H1 (cell line): ENCODE measurements around the gene C2orf42. TPM values are rescaled to one million over a fixed set of nuclear protein-coding genes. Genes with fewer than 3 reads are reported as not detected.

Experiments used
- CTCF ChIA-PET: fragments of 300-600 bp; sonication (Branson Sonifier 250); formaldehyde crosslinking; loops from one replicate; lab custom pipeline; 2021; ENCODE audit not compliant: partially characterized antibody; lab: Charles Lee
- POLR2A ChIA-PET: fragments of 300-600 bp; sonication (Branson Sonifier 250); formaldehyde crosslinking; loops from one replicate; lab custom pipeline; 2021; ENCODE audit warnings: inconsistent platforms; ENCODE audit not compliant: partially characterized antibody; lab: Charles Lee
- DNase-seq, 2 experiments: peaks; one replicate each; pipeline versions ENCODE4 v3.0.0 to v3.0.0-alpha.2; 2010 to 2022; ENCODE audit warnings: low spot score in 2 of 2, low read depth in 1 of 2, mixed read lengths in 1 of 2
- FAIRE-seq: peaks from 2 replicates; lab custom pipeline; 2011; peaks lifted over from hg19 to GRCh38; lab: Jason Lieb, UNC
- H2AFZ ChIP-seq: 2 replicates; pipeline ENCODE4 v1.8.1; 2012; ENCODE audit warnings: low read length, inconsistent platforms
- H2AK5ac ChIP-seq: 2 replicates; pipeline ENCODE4 v1.6.1; 2013; ENCODE audit warnings: low read depth, low read length
- H2BK120ac ChIP-seq: replicated peaks from 2 replicates; pipeline ENCODE3; 2013; ENCODE audit warnings: low read depth, low read length, inconsistent platforms
- H2BK12ac ChIP-seq: 2 replicates; pipeline ENCODE4 v1.6.1; 2013; ENCODE audit warnings: low read depth, low read length
- H2BK15ac ChIP-seq: 2 replicates; pipeline ENCODE4 v1.6.1; 2013; ENCODE audit warnings: low read length
- H2BK20ac ChIP-seq: 2 replicates; pipeline ENCODE4 v1.6.1; 2013; ENCODE audit warnings: low read length
- H2BK5ac ChIP-seq: 2 replicates; pipeline ENCODE4 v1.6.1; 2013; ENCODE audit warnings: low read depth, low read length
- H3K14ac ChIP-seq: 2 replicates; pipeline ENCODE4 v1.6.1; 2013; ENCODE audit warnings: inconsistent platforms; ENCODE audit not compliant: insufficient read length
- H3K18ac ChIP-seq: 2 replicates; pipeline ENCODE4 v1.6.1; 2013; ENCODE audit warnings: low read length; ENCODE audit errors: extremely low read depth
- H3K23ac ChIP-seq: 2 replicates; pipeline ENCODE4 v1.6.1; 2013; ENCODE audit warnings: inconsistent platforms; ENCODE audit not compliant: insufficient read length
- H3K23me2 ChIP-seq: 2 replicates; pipeline ENCODE4 v1.6.1; 2013; ENCODE audit warnings: low read depth, low read length
- H3K27ac ChIP-seq: 2 replicates; pipeline ENCODE4 v1.6.1; 2011; ENCODE audit warnings: low read depth, low read length, inconsistent platforms
- H3K27me3 ChIP-seq, 4 experiments: replicated peaks in 1 of 4; 1 replicate in 1 of 4; 2 replicates in 3 of 4; pipeline versions ENCODE4 v1.6.1 to v1.8.1; 2011 to 2013; ENCODE audit warnings: low read length in 3 of 4, mild to moderate bottlenecking in 3 of 4, inconsistent platforms in 2 of 4, mixed read lengths in 2 of 4, moderate library complexity in 1 of 4; ENCODE audit not compliant: control insufficient read depth in 3 of 4, insufficient read depth in 3 of 4; ENCODE audit errors: extremely low read depth in 1 of 4
- H3K36me3 ChIP-seq, 4 experiments: 2 replicates each; pipeline versions ENCODE4 v1.6.1 to v1.8.1; 2011 to 2013; ENCODE audit warnings: mild to moderate bottlenecking in 4 of 4, low read length in 3 of 4, moderate library complexity in 2 of 4, control low read depth in 1 of 4, inconsistent platforms in 1 of 4; ENCODE audit not compliant: insufficient read depth in 4 of 4, control insufficient read depth in 2 of 4
- H3K4ac ChIP-seq: replicated peaks from 2 replicates; pipeline ENCODE3; 2013; ENCODE audit warnings: low read length, low read depth, mixed read lengths, inconsistent platforms; ENCODE audit not compliant: insufficient read length
- H3K4me1 ChIP-seq, 4 experiments: replicated peaks in 1 of 4; 1 replicate in 1 of 4; 2 replicates in 3 of 4; pipeline versions ENCODE4 v1.6.1 to v1.8.1; 2011 to 2013; ENCODE audit warnings: low read length in 3 of 4, inconsistent platforms in 2 of 4, mixed read lengths in 1 of 4; ENCODE audit not compliant: insufficient read depth in 4 of 4, control insufficient read depth in 3 of 4
- H3K4me2 ChIP-seq, 2 experiments: 2 replicates each; pipeline versions ENCODE4 v1.6.1 to v1.8.1; 2011 to 2013; ENCODE audit warnings: low read depth in 2 of 2, low read length in 2 of 2, control low read depth in 1 of 2, inconsistent platforms in 1 of 2, mild to moderate bottlenecking in 1 of 2; ENCODE audit not compliant: insufficient read depth in 1 of 2
- H3K4me3 ChIP-seq, 4 experiments: fragments of 200-600, 300-600 bp in 1 of 4; sonication (generic), shearing (Covaris generic), sonication (Bioruptor Twin) in 1 of 4; 2 replicates each; pipeline versions ENCODE4 v1.5.1 to v1.8.1; 2011 to 2016; ENCODE audit warnings: low read length in 4 of 4, low read depth in 3 of 4, control low read depth in 2 of 4, inconsistent platforms in 2 of 4, mild to moderate bottlenecking in 2 of 4, mixed read lengths in 1 of 4, moderate library complexity in 1 of 4; ENCODE audit not compliant: insufficient read depth in 2 of 4; ENCODE audit errors: extremely low read depth in 1 of 4
- H3K56ac ChIP-seq: replicated peaks from 2 replicates; pipeline ENCODE3; 2013; ENCODE audit warnings: low read depth, mild to moderate bottlenecking, mixed read lengths, low read length, inconsistent platforms; ENCODE audit not compliant: insufficient read length
- H3K79me1 ChIP-seq: 2 replicates; pipeline ENCODE4 v1.6.1; 2013; ENCODE audit warnings: low read depth, low read length, control low read depth
- H3K79me2 ChIP-seq, 2 experiments: 2 replicates each; pipeline versions ENCODE4 v1.6.1 to v1.8.1; 2012 to 2013; ENCODE audit warnings: low read length in 2 of 2, mild to moderate bottlenecking in 2 of 2, inconsistent platforms in 1 of 2; ENCODE audit not compliant: insufficient read depth in 2 of 2, control insufficient read depth in 1 of 2
- H3K9ac ChIP-seq, 4 experiments: replicated peaks in 1 of 4; 1 replicate in 1 of 4; 2 replicates in 3 of 4; pipeline versions ENCODE4 v1.6.1 to v1.8.1; 2011 to 2013; ENCODE audit warnings: low read depth in 3 of 4, low read length in 3 of 4, control low read depth in 2 of 4, mild to moderate bottlenecking in 2 of 4, moderate library complexity in 2 of 4, inconsistent platforms in 1 of 4; ENCODE audit errors: extremely low read depth in 1 of 4
- H3K9me3 ChIP-seq, 2 experiments: 2 replicates each; pipeline versions ENCODE4 v1.6.1 to v1.8.1; 2012 to 2013; ENCODE audit warnings: mild to moderate bottlenecking in 2 of 2, moderate library complexity in 2 of 2, control low read depth in 1 of 2, inconsistent platforms in 1 of 2, low read depth in 1 of 2, low read length in 1 of 2, mixed read lengths in 1 of 2; ENCODE audit not compliant: insufficient read depth in 2 of 2
- H4K20me1 ChIP-seq, 2 experiments: replicated peaks in 1 of 2; 2 replicates each; pipeline versions ENCODE3 to v1.8.1; 2011 to 2013; ENCODE audit warnings: inconsistent platforms in 2 of 2, low read length in 2 of 2, mild to moderate bottlenecking in 1 of 2; ENCODE audit not compliant: insufficient read depth in 2 of 2, control insufficient read depth in 1 of 2
- H4K5ac ChIP-seq: 2 replicates; pipeline ENCODE4 v1.6.1; 2013; ENCODE audit warnings: low read length, low read depth, mixed read lengths, inconsistent platforms; ENCODE audit not compliant: insufficient read length
- H4K8ac ChIP-seq: 2 replicates; pipeline ENCODE4 v1.8.0; 2013; ENCODE audit warnings: mild to moderate bottlenecking, moderate library complexity, low read length, inconsistent platforms; ENCODE audit not compliant: insufficient read depth; ENCODE audit errors: extremely low read depth
- H4K91ac ChIP-seq: replicated peaks from 2 replicates; pipeline ENCODE3; 2013; ENCODE audit warnings: low read length, mixed read lengths, inconsistent platforms; ENCODE audit not compliant: insufficient read length
- ASH2L ChIP-seq: fragments of 200-600, 300-600 bp; sonication (generic); IDR thresholded peaks from one replicate; pipeline ENCODE4 v1.7.1; 2017; ENCODE audit warnings: low read length
- BACH1 ChIP-seq: IDR thresholded peaks from 2 replicates; pipeline ENCODE4 v1.6.1; 2012; ENCODE audit warnings: low read length, improper control_type of control experiment
- BRCA1 ChIP-seq: IDR thresholded peaks from 2 replicates; pipeline ENCODE4 v1.6.1; 2012; ENCODE audit warnings: low read depth, low read length, improper control_type of control experiment
- HDAC2 ChIP-seq, 2 experiments: fragments of 300-600 bp in 1 of 2; sonication (generic) in 1 of 2; IDR thresholded peaks; 2 replicates each; pipeline ENCODE4 v1.6.1; 2011 to 2012; ENCODE audit warnings: low read depth in 2 of 2, low read length in 2 of 2, mild to moderate bottlenecking in 2 of 2, moderate library complexity in 2 of 2, borderline replicate concordance in 1 of 2, inconsistent platforms in 1 of 2
- KDM1A ChIP-seq: fragments of 200-600, 300-600 bp; sonication (generic); IDR thresholded peaks from 2 replicates; pipeline ENCODE4 v1.7.1; 2016; ENCODE audit warnings: mild to moderate bottlenecking, low read length, borderline replicate concordance
- KDM4A ChIP-seq: IDR thresholded peaks from one replicate; pipeline ENCODE4 v1.7.1; 2012; ENCODE audit warnings: low read depth, mild to moderate bottlenecking, moderate library complexity, low read length, inconsistent platforms; ENCODE audit not compliant: severe bottlenecking
- MAFK ChIP-seq: IDR thresholded peaks from 2 replicates; pipeline ENCODE4 v1.6.1; 2012; ENCODE audit warnings: low read depth, mild to moderate bottlenecking, improper control_type of control experiment, low read length
- NRF1 ChIP-seq: IDR thresholded peaks from 2 replicates; pipeline ENCODE4 v1.6.1; 2011; ENCODE audit warnings: mild to moderate bottlenecking, low read depth, low read length, improper control_type of control experiment
- RBBP5 ChIP-seq: IDR thresholded peaks from 2 replicates; pipeline ENCODE4 v1.7.1; 2012; ENCODE audit warnings: low read depth, mild to moderate bottlenecking, inconsistent platforms, low read length, moderate library complexity, borderline replicate concordance
- SP2 ChIP-seq: IDR thresholded peaks from 2 replicates; pipeline ENCODE4 v1.6.1; 2012; ENCODE audit warnings: mild to moderate bottlenecking, low read length, inconsistent platforms
- TEAD4 ChIP-seq: IDR thresholded peaks from 2 replicates; pipeline ENCODE4 v1.6.1; 2012; ENCODE audit warnings: low read depth, low read length, inconsistent platforms, mixed read lengths
- WGBS, 2 experiments: shearing (Covaris generic) in 1 of 2; methylation state at CpG; one replicate each; pipeline versions ENCODE4 v1.1.6 to v1.1.7; 2013 to 2015; ENCODE audit warnings: low lambda C conversion rate in 2 of 2, mixed read lengths in 2 of 2, inconsistent platforms in 1 of 2, low coverage in 1 of 2, missing lambda C conversion rate in 1 of 2; ENCODE audit not compliant: insufficient replicate concordance in 2 of 2, insufficient coverage in 1 of 2, insufficient read length in 1 of 2; ENCODE audit errors: extremely low coverage in 1 of 2, missing lambda C conversion rate in 1 of 2; 5-methylcytosine and 5-hydroxymethylcytosine counted together
- polyA plus RNA-seq, 7 experiments: library from polyadenylated mRNA; depleted of rRNA in 3 of 7; stranded (reverse) in 5 of 7; unstranded in 2 of 7; fragments of >200 nt in 5 of 7; fragments of 200-250 nt in 2 of 7; gene quantifications; 1 replicate in 5 of 7; 2 replicates in 1 of 7; 4 replicates in 1 of 7; pipeline versions ENCODE4 v1.2.1 to v1.2.3, GENCODE V29; 2011 to 2013; ENCODE audit warnings: missing spikeins in 2 of 7, mixed read lengths in 2 of 7
- total RNA-seq: library from RNA; stranded (reverse); fragmentation: NEBNext Ultra II Directional; extraction: Animal tissue kit (Norgen Biotek cat#: 25700); gene quantifications from 2 replicates; pipeline ENCODE4 v1.2.1, GENCODE V29; 2021

Gene C2orf42
- total and polyA plus RNA-seq, 2 of the 8 experiments (the other 6 are each of a cell fraction or from before 2014, with no cell fraction given) = 3.9 to 10.7 TPM

- CTCF ChIA-PET = interaction anchor here (0.9 to 5.7 kb wide), 6 partner anchors 13 to 212 kb away, joined by 3 to 42 read pairs (median 4); no protein-coding TSS in a partner anchor
- no peak overlapping the region for H3K23ac ChIP-seq
Observed at GRCh38 chr2:70123829-70124116, 67.0 kb downstream of the C2orf42 start.

More at GRCh38 chr2:70123829-70124116, 67.0 kb downstream of the C2orf42 start:
- no peaks in the 10 kb centered on the region for H4K20me1 ChIP-seq
- no peaks in the 10 kb centered on the region; a peak in 1 of 7 replicates for H3K27me3 ChIP-seq
- H3K9ac ChIP-seq = peak overlapping the region; percentile 52 to 83 (median 71)
- H2BK120ac ChIP-seq = peak overlapping the region; percentile 13
- POLR2A ChIA-PET = interaction anchor here (0.6 to 51.3 kb wide), 24 partner anchors 14 to 601 kb away, joined by 3 to 1553 read pairs (median 3); partner anchors contain the start of genes C2orf42, MXD1, PCBP1 and PCYOX1
- H3K9me3 ChIP-seq = no peaks in the 10 kb centered on the region
- peaks cover 10% of the 10 kb centered on the region; the same call in 1 of the 2 replicates for H3K23me2 ChIP-seq
- H2BK20ac ChIP-seq = peak overlapping the region; percentile 69; the same call in 1 of the 2 replicates
- TF ChIP-seq BRCA1 (no peak), NRF1 (no peak), RBBP5 (no peak), HDAC2 (IDR thresholded peaks at IDR 0.05; ENCODE audit: borderline replicate concordance in 1 of 2, low read depth in 2 of 2, low read length in 2 of 2) (peak in 1 of 2 experiments; percentile 38; a peak in 1 of 4 replicates), TEAD4 (no peak), SP2 (no peak), KDM4A (no peak), BACH1 (no peak), MAFK (no peak), KDM1A (peak; percentile 20; the same call in 1 of the 2 replicates), ASH2L (peak; percentile 79)
- TF ChIP-seq, all 59 proteins: peak for 3
- Histone ChIP-seq H3K18ac (peak overlapping the region; percentile 95), H4K5ac (peak overlapping the region; percentile 81), H3K79me1 (no peaks in the 10 kb centered on the region), H2BK5ac (peak overlapping the region; percentile 98), H3K79me2 (no peaks in the 10 kb centered on the region), H3K4ac (no peak overlapping the region), H4K91ac (peak overlapping the region; percentile 77), H3K4me1 (peaks cover 11 to 22% (median 16%) of the 10 kb centered on the region in 4 experiments), H3K56ac (peak overlapping the region; percentile 79), H4K8ac (peak overlapping the region; percentile 91; the same call in 1 of the 2 replicates), H2BK12ac (peak overlapping the region; percentile 98), H3K36me3 (no peaks in the 10 kb centered on the region), H3K4me3 (peak overlapping the region; percentile 52 to 89 (median 74)), H3K14ac (no peak overlapping the region), H2BK15ac (peak overlapping the region; percentile 97; the same call in 1 of the 2 replicates), H2AK5ac (peak overlapping the region; percentile 93; the same call in 1 of the 2 replicates), H3K27ac (peak overlapping the region; percentile 97; the same call in 1 of the 2 replicates), H2AFZ (no peak overlapping the region), H3K4me2 (peak overlapping the region; percentile 70 to 74)
- WGBS, 2 experiments = 13% methylated on average over 11 of the region's 11 CpGs; no CpG with 5 or more reads in 1 of the 2 experiments
- FAIRE-seq (no peak), DNase-seq (no peak)
